Panc1 (cell line): Measurements from ENCODE around the gene ZFYVE16. TPM values are rescaled to one million over a fixed set of nuclear protein-coding genes. Genes with fewer than 3 reads are reported as not detected.

ENCODE experiments used
- ATAC-seq: fragments of 200-7000 bp; cut with Tn5 transposase; 2 replicates; pipeline ENCODE4 v1.9.1; 2020; ENCODE audit warnings: mild to moderate bottlenecking, moderate library complexity
- BruUV-seq: library from RNA; stranded (reverse); fragments of 400-500 nt; replicated peaks from 2 replicates; lab custom pipeline; 2021; lab: Mats Ljungman, UMichigan
- CTCF ChIA-PET: fragments of 300-600 bp; sonication (Branson Sonifier 250); formaldehyde crosslinking; loops from one replicate; lab custom pipeline; 2022; ENCODE audit warnings: antibody characterized with exemption; lab: Charles Lee
- POLR2A ChIA-PET: fragments of 300-600 bp; sonication (Branson Sonifier 250); formaldehyde crosslinking; loops from one replicate; lab custom pipeline; 2022; ENCODE audit warnings: antibody characterized with exemption; lab: Charles Lee
- DNase-seq: peaks from one replicate; pipeline ENCODE4 v3.0.0-alpha.2; 2010; ENCODE audit warnings: low read depth, low spot score
- H3K27ac ChIP-seq: 2 replicates; pipeline ENCODE4 v1.5.1; 2011; ENCODE audit warnings: mild to moderate bottlenecking, low read length, inconsistent platforms
- H3K27me3 ChIP-seq: fragments of 200-500 bp; sonication (Bioruptor generic); 2 replicates; pipeline ENCODE4 v1.6.0; 2014; ENCODE audit warnings: low read length, inconsistent platforms; ENCODE audit not compliant: control insufficient read depth, insufficient read depth
- H3K36me3 ChIP-seq: fragments of 200-500 bp; sonication (Bioruptor generic); 2 replicates; pipeline ENCODE4 v1.5.1; 2014; ENCODE audit warnings: inconsistent platforms, mild to moderate bottlenecking, low read length, moderate library complexity; ENCODE audit not compliant: control insufficient read depth, insufficient read depth
- H3K4me1 ChIP-seq: 2 replicates; pipeline ENCODE4 v1.5.1; 2011; ENCODE audit warnings: inconsistent platforms, mild to moderate bottlenecking, low read length, moderate library complexity; ENCODE audit not compliant: control insufficient read depth, insufficient read depth
- H3K4me3 ChIP-seq, 2 experiments: 2 replicates each; pipeline ENCODE4 v1.5.1; 2011 to 2012; ENCODE audit warnings: low read depth in 2 of 2, low read length in 2 of 2, mild to moderate bottlenecking in 2 of 2, inconsistent platforms in 1 of 2, moderate library complexity in 1 of 2
- H3K9me3 ChIP-seq: fragments of 200-500 bp; sonication (Bioruptor generic); 2 replicates; pipeline ENCODE4 v1.5.1; 2014; ENCODE audit warnings: low read depth, mild to moderate bottlenecking, inconsistent platforms, low read length, moderate library complexity; ENCODE audit not compliant: control insufficient read depth, insufficient read depth
- POLR2AphosphoS5 ChIP-seq: IDR thresholded peaks from 2 replicates; pipeline ENCODE4 v1.6.1; 2012; ENCODE audit warnings: mild to moderate bottlenecking, low read depth, low read length, moderate library complexity
- SIN3A ChIP-seq: IDR thresholded peaks from 2 replicates; pipeline ENCODE4 v1.6.1; 2012; ENCODE audit warnings: low read depth, mild to moderate bottlenecking, low read length, moderate library complexity, borderline replicate concordance; ENCODE audit not compliant: insufficient read depth
- TCF7L2 ChIP-seq: IDR thresholded peaks from 2 replicates; pipeline ENCODE4 v1.6.1; 2011; ENCODE audit warnings: mild to moderate bottlenecking, low read depth, low read length, inconsistent platforms
- in situ Hi-C: cut with HindIII; loops from 2 replicates; pipeline ENCODE4 v1.10.0; 2016; ENCODE audit warnings: low sequenced_read_pairs, low pct_unique_long_range_greater_than_20kb
- intact Hi-C: fragments of 100-400 bp; cut with micrococcal nuclease; formaldehyde crosslinking; loops from one replicate; pipeline ENCODE4 v1.10.0; 2022; ENCODE audit not compliant: unreplicated experiment
- total RNA-seq: library from RNA; stranded (reverse); gene quantifications from one replicate; pipeline ENCODE4 v1.2.1, GENCODE V29; 2021; ENCODE audit not compliant: unreplicated experiment
- TF ChIP-seq, protein P1 (sequence below): fragments of 450-650 bp; IDR thresholded peaks from 2 replicates; pipeline ENCODE4 v1.5.1; 2017; ENCODE audit warnings: mild to moderate bottlenecking
- TF ChIP-seq, protein P2 (sequence below), 2 experiments: IDR thresholded peaks; 2 replicates each; pipeline ENCODE4 v1.6.1; 2011 to 2012; ENCODE audit warnings: low read depth in 2 of 2, control low read depth in 1 of 2, low read length in 1 of 2, mild to moderate bottlenecking in 1 of 2, moderate library complexity in 1 of 2; ENCODE audit not compliant: insufficient read depth in 1 of 2

ZFYVE16 gene
- total RNA-seq, 1 experiment from 2014 or later: 54.6 TPM

- in situ Hi-C loops (no loop called here), intact Hi-C loops (no loop called here)
- BruUV-seq: no TSS peak
- Histone ChIP-seq H3K4me1 (peaks cover 7% of the 10 kb centered on the region), H3K27ac (no peak overlapping the region), H3K36me3 (no peaks in the 10 kb centered on the region), H3K4me3 (no peak overlapping the region), H3K27me3 (no peaks in the 10 kb centered on the region), H3K9me3 (peaks cover 12% of the 10 kb centered on the region; the same call in 1 of the 2 replicates)
- no peak for DNase-seq
- ATAC-seq: no peak
- CTCF ChIA-PET: no interaction called here
- POLR2A ChIA-PET: no interaction called here
- TF ChIP-seq, protein P1, sequence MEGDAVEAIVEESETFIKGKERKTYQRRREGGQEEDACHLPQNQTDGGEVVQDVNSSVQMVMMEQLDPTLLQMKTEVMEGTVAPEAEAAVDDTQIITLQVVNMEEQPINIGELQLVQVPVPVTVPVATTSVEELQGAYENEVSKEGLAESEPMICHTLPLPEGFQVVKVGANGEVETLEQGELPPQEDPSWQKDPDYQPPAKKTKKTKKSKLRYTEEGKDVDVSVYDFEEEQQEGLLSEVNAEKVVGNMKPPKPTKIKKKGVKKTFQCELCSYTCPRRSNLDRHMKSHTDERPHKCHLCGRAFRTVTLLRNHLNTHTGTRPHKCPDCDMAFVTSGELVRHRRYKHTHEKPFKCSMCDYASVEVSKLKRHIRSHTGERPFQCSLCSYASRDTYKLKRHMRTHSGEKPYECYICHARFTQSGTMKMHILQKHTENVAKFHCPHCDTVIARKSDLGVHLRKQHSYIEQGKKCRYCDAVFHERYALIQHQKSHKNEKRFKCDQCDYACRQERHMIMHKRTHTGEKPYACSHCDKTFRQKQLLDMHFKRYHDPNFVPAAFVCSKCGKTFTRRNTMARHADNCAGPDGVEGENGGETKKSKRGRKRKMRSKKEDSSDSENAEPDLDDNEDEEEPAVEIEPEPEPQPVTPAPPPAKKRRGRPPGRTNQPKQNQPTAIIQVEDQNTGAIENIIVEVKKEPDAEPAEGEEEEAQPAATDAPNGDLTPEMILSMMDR: no peak
- TF ChIP-seq POLR2AphosphoS5: 0 out of 2 replicates have a peak, but pooled peaks have one; percentile 7
- TF ChIP-seq, protein P2, sequence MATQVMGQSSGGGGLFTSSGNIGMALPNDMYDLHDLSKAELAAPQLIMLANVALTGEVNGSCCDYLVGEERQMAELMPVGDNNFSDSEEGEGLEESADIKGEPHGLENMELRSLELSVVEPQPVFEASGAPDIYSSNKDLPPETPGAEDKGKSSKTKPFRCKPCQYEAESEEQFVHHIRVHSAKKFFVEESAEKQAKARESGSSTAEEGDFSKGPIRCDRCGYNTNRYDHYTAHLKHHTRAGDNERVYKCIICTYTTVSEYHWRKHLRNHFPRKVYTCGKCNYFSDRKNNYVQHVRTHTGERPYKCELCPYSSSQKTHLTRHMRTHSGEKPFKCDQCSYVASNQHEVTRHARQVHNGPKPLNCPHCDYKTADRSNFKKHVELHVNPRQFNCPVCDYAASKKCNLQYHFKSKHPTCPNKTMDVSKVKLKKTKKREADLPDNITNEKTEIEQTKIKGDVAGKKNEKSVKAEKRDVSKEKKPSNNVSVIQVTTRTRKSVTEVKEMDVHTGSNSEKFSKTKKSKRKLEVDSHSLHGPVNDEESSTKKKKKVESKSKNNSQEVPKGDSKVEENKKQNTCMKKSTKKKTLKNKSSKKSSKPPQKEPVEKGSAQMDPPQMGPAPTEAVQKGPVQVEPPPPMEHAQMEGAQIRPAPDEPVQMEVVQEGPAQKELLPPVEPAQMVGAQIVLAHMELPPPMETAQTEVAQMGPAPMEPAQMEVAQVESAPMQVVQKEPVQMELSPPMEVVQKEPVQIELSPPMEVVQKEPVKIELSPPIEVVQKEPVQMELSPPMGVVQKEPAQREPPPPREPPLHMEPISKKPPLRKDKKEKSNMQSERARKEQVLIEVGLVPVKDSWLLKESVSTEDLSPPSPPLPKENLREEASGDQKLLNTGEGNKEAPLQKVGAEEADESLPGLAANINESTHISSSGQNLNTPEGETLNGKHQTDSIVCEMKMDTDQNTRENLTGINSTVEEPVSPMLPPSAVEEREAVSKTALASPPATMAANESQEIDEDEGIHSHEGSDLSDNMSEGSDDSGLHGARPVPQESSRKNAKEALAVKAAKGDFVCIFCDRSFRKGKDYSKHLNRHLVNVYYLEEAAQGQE (IDR thresholded peaks at IDR 0.05; ENCODE audit: insufficient read depth in 1 of 2, low read depth in 2 of 2, low read length in 1 of 2): no peak
- no peak for TF ChIP-seq TCF7L2
Measured at GRCh38 chr5:80483636-80484232, 75.9 kb downstream of the ZFYVE16 start.

DNA sequence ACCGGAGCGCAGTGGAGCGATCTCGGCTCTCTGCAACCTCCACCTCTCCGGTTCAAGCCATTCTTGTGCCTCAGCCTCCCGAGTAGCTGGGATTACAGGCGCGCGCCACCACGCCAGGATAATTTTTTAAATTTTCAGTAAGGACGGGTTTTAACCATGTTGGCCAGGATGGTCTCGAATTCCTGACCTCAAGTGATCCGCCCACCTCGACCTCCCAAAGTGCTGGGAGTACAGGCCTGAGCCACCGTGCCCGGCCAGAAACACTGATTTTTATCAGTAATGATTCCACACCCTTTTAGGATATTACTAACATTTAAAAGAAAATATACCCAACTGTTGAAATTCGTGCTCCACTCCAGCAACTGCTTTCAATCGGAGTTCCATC, 79.6 kb downstream of the ZFYVE16 start:
- POLR2A ChIA-PET: no interaction called here
- Histone ChIP-seq H3K4me3 (peak overlapping the region; percentile 64 to 86), H3K27me3 (no peaks in the 10 kb centered on the region), H3K4me1 (peaks cover 13% of the 10 kb centered on the region), H3K9me3 (peaks cover 10% of the 10 kb centered on the region; the same call in 1 of the 2 replicates), H3K36me3 (no peaks in the 10 kb centered on the region), H3K27ac (peak overlapping the region; percentile 94)
- TF ChIP-seq, protein P2 (IDR thresholded peaks at IDR 0.05; ENCODE audit: insufficient read depth in 1 of 2, low read depth in 2 of 2, low read length in 1 of 2): no peak
- TF ChIP-seq TCF7L2 (no peak), SIN3A (no peak), POLR2AphosphoS5 (no peak)
- TF ChIP-seq, protein P1: no peak
- intact Hi-C loops: loop anchor here (5.0 kb wide), 1 partner anchor 185 kb away; no protein-coding TSS in a partner anchor
- CTCF ChIA-PET: interaction anchor here (0.5 to 1.3 kb wide), 2 partner anchors 21 to 184 kb away, joined by 3 to 5 read pairs; no protein-coding TSS in a partner anchor
- in situ Hi-C loops: no loop called here
- DNase-seq (no peak), ATAC-seq (no peak; the same call in 1 of the 2 replicates)
- BruUV-seq: no TSS peak
